ENCODE results near the gene RASSF7. TPM values are rescaled to one million over a fixed set of nuclear protein-coding genes. Genes with fewer than 3 reads are reported as not detected.

Gene RASSF7
- total and polyA plus RNA-seq, 10 of the 15 experiments (the other 5 are each of a cell fraction or from before 2014, with no cell fraction given), result 0.39 to 29.7 (median 13.2) TPM

DNA sequence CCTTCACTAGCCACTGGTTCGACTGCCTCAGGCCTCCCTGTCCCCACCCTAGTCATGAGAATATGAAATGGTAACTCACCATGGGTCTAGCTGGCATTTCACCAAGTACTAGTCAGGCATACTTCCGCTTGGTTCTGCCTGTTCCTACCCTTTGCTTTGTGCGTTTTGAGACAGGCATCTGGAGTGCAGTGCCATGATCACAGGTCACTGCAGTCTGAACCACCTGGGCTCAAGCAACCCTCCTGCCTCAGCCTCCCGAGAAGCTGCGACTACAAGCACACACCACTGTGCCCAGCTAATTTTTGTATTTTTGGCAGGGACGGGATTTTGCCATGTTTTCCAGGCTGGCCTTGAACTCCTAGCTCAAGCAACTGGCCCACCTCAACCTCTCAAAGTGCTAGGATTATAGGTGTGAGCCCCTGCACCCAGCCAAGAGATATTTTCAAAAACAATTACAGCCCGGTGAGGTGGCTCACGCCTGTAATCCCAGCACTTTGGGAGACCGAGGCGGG is 39.5 kb upstream of the RASSF7 start (continued):
- TF ChIP-seq, protein P1, sequence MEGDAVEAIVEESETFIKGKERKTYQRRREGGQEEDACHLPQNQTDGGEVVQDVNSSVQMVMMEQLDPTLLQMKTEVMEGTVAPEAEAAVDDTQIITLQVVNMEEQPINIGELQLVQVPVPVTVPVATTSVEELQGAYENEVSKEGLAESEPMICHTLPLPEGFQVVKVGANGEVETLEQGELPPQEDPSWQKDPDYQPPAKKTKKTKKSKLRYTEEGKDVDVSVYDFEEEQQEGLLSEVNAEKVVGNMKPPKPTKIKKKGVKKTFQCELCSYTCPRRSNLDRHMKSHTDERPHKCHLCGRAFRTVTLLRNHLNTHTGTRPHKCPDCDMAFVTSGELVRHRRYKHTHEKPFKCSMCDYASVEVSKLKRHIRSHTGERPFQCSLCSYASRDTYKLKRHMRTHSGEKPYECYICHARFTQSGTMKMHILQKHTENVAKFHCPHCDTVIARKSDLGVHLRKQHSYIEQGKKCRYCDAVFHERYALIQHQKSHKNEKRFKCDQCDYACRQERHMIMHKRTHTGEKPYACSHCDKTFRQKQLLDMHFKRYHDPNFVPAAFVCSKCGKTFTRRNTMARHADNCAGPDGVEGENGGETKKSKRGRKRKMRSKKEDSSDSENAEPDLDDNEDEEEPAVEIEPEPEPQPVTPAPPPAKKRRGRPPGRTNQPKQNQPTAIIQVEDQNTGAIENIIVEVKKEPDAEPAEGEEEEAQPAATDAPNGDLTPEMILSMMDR (IDR thresholded peaks at IDR 0.05 in 2 of 3, conservative IDR thresholded peaks at IDR 0.05 in 1 of 3; ENCODE audit: control insufficient read depth in 2 of 3, extremely low read depth in 1 of 3, insufficient read depth in 1 of 3, low read depth in 3 of 3, low read length in 3 of 3), result no peak
- TF ChIP-seq BRCA1 (IDR thresholded peaks at IDR 0.05; ENCODE audit: low read depth, low read length) (no peak), TARDBP (IDR thresholded peaks at IDR 0.05; ENCODE audit: borderline replicate concordance) (no peak)
- TF ChIP-seq, protein P2, sequence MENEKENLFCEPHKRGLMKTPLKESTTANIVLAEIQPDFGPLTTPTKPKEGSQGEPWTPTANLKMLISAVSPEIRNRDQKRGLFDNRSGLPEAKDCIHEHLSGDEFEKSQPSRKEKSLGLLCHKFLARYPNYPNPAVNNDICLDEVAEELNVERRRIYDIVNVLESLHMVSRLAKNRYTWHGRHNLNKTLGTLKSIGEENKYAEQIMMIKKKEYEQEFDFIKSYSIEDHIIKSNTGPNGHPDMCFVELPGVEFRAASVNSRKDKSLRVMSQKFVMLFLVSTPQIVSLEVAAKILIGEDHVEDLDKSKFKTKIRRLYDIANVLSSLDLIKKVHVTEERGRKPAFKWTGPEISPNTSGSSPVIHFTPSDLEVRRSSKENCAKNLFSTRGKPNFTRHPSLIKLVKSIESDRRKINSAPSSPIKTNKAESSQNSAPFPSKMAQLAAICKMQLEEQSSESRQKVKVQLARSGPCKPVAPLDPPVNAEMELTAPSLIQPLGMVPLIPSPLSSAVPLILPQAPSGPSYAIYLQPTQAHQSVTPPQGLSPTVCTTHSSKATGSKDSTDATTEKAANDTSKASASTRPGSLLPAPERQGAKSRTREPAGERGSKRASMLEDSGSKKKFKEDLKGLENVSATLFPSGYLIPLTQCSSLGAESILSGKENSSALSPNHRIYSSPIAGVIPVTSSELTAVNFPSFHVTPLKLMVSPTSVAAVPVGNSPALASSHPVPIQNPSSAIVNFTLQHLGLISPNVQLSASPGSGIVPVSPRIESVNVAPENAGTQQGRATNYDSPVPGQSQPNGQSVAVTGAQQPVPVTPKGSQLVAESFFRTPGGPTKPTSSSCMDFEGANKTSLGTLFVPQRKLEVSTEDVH (IDR thresholded peaks at IDR 0.05; ENCODE audit: low read depth, partially characterized antibody), result no peak

DNA sequence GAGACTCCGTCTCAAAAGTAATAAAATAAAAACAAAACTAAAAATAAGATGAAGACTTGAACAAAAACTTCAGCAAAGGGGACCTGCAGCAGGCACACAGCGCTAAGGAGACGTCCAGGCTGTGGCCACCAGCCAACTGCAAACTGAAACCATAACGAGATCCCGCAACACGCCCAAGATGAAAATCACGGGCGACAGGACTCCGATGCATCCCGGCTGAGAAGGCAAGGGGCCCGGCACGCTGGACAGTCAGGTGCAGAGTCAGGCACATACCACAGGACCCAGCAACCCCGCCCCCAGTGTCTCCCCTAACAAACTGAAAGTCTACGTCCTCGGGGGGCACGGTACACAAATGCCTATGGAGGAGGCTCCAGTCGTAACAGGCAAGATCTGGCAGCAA is 34.6 kb upstream of the RASSF7 start:
- no peaks in the 10 kb centered on the region for H4K20me1 ChIP-seq (ENCODE audit: control insufficient read depth, insufficient read depth)
- H3K27ac ChIP-seq (ENCODE audit: control insufficient read depth, insufficient read depth), result no peak overlapping the region
- BruUV-seq (replicated peaks), result no TSS peak
- no peak overlapping the region for H2AFZ ChIP-seq (ENCODE audit: control insufficient read depth, low read depth, low read length)
- CTCF ChIA-PET, result no interaction called here
- no peak for DNase-seq (ENCODE audit: low read depth, low spot score)
- H3K9me3 ChIP-seq (replicated peaks; ENCODE audit: control insufficient read depth, insufficient read depth, low read length), result no peaks in the 10 kb centered on the region
- H3K9ac ChIP-seq (ENCODE audit: control insufficient read depth, insufficient read depth, low read length), result no peak overlapping the region
- no peak overlapping the region for H3K4me3 ChIP-seq
- 77% methylated on average over 17 of the region's 17 CpGs for WGBS (ENCODE audit: insufficient coverage, insufficient replicate concordance, low lambda C conversion rate, missing lambda C conversion rate)
- no peak for ATAC-seq
- H3K79me2 ChIP-seq (ENCODE audit: control insufficient read depth, insufficient read depth, low read length), result no peaks in the 10 kb centered on the region
- no peak for FAIRE-seq
- no peaks in the 10 kb centered on the region for H3K27me3 ChIP-seq (replicated peaks in 1 of 2; ENCODE audit: control insufficient read depth in 2 of 2, insufficient read depth in 2 of 2, low read length in 1 of 2)
- POLR2A ChIA-PET, result no interaction called here
- H3K4me2 ChIP-seq (ENCODE audit: control insufficient read depth, insufficient read depth), result no peak overlapping the region
- SMC1A ChIA-PET (ENCODE audit: uncharacterized antibody, unreplicated experiment), result no interaction called here
- in situ Hi-C loops (cut with MboI) (no loop called here), intact Hi-C loops (cut with micrococcal nuclease; ENCODE audit: unreplicated experiment) (no loop called here)
- RAD21 ChIA-PET (ENCODE audit: unreplicated experiment), result no interaction called here
- H3K4me1 ChIP-seq (ENCODE audit: control insufficient read depth, insufficient read depth, low read length), result no peaks in the 10 kb centered on the region
- no peaks in the 10 kb centered on the region; a peak in 1 of 4 replicates for H3K36me3 ChIP-seq (ENCODE audit: control insufficient read depth in 2 of 2, insufficient read depth in 2 of 2, low read length in 1 of 2)
- TF ChIP-seq IKZF2 (IDR thresholded peaks at IDR 0.05), result no peak
- TF ChIP-seq MYC (IDR thresholded peaks at IDR 0.05; ENCODE audit: insufficient read depth, insufficient read length, insufficient replicate concordance, low read length, severe bottlenecking), result no peak
- TF ChIP-seq, protein P3, sequence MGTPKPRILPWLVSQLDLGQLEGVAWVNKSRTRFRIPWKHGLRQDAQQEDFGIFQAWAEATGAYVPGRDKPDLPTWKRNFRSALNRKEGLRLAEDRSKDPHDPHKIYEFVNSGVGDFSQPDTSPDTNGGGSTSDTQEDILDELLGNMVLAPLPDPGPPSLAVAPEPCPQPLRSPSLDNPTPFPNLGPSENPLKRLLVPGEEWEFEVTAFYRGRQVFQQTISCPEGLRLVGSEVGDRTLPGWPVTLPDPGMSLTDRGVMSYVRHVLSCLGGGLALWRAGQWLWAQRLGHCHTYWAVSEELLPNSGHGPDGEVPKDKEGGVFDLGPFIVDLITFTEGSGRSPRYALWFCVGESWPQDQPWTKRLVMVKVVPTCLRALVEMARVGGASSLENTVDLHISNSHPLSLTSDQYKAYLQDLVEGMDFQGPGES (IDR thresholded peaks at IDR 0.05), result no peak
- no peak for TF ChIP-seq NFIC (IDR thresholded peaks at IDR 0.05; ENCODE audit: low read depth, low read length)
- TF ChIP-seq NRF1 (conservative IDR thresholded peaks at IDR 0.05; ENCODE audit: low read depth, low read length), result no peak
- no peak for TF ChIP-seq SMAD5 (IDR thresholded peaks at IDR 0.05; ENCODE audit: low read depth)
- TF ChIP-seq NFYA (IDR thresholded peaks at IDR 0.05; ENCODE audit: borderline replicate concordance, low read depth, low read length), result no peak
- TF ChIP-seq, protein P4, sequence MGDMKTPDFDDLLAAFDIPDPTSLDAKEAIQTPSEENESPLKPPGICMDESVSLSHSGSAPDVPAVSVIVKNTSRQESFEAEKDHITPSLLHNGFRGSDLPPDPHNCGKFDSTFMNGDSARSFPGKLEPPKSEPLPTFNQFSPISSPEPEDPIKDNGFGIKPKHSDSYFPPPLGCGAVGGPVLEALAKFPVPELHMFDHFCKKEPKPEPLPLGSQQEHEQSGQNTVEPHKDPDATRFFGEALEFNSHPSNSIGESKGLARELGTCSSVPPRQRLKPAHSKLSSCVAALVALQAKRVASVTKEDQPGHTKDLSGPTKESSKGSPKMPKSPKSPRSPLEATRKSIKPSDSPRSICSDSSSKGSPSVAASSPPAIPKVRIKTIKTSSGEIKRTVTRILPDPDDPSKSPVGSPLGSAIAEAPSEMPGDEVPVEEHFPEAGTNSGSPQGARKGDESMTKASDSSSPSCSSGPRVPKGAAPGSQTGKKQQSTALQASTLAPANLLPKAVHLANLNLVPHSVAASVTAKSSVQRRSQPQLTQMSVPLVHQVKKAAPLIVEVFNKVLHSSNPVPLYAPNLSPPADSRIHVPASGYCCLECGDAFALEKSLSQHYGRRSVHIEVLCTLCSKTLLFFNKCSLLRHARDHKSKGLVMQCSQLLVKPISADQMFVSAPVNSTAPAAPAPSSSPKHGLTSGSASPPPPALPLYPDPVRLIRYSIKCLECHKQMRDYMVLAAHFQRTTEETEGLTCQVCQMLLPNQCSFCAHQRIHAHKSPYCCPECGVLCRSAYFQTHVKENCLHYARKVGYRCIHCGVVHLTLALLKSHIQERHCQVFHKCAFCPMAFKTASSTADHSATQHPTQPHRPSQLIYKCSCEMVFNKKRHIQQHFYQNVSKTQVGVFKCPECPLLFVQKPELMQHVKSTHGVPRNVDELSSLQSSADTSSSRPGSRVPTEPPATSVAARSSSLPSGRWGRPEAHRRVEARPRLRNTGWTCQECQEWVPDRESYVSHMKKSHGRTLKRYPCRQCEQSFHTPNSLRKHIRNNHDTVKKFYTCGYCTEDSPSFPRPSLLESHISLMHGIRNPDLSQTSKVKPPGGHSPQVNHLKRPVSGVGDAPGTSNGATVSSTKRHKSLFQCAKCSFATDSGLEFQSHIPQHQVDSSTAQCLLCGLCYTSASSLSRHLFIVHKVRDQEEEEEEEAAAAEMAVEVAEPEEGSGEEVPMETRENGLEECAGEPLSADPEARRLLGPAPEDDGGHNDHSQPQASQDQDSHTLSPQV (IDR thresholded peaks at IDR 0.05), result no peak
- no peak for TF ChIP-seq TCF3 (IDR thresholded peaks at IDR 0.05; ENCODE audit: borderline replicate concordance, insufficient read depth, low read depth, low read length)

Data from GM12878 (cell line).